GM06990 (cell line): ENCODE data around the gene PGBD1.
A peak's percentile ranks its signal among the peaks of the same experiment; 100 is the strongest.

Source experiments
- DNase-seq: peaks from one replicate; pipeline ENCODE4 v3.0.0-alpha.2; 2011; ENCODE audit not compliant: insufficient read length; ENCODE audit errors: extremely low read depth
- H3K27me3 ChIP-seq: replicated peaks from 2 replicates; pipeline ENCODE4 v1.6.0; 2011; ENCODE audit warnings: low read length; ENCODE audit not compliant: control insufficient read depth, insufficient read depth
- H3K36me3 ChIP-seq: 2 replicates; pipeline ENCODE4 v1.5.1; 2011; ENCODE audit warnings: low read length; ENCODE audit not compliant: control insufficient read depth, insufficient read depth
- H3K4me3 ChIP-seq: replicated peaks from 2 replicates; pipeline ENCODE4 v1.5.1; 2011; ENCODE audit warnings: low read depth, mild to moderate bottlenecking, control low read depth, low read length
- TF ChIP-seq, protein P1 (sequence below): IDR thresholded peaks from 2 replicates; pipeline ENCODE4 v1.5.1; 2011; ENCODE audit warnings: low read length, control low read depth, mild to moderate bottlenecking, inconsistent platforms; ENCODE audit not compliant: insufficient read depth, poor library complexity, severe bottlenecking

PGBD1 gene

GRCh38 chr6:28340310-28341095 lies 59.1 kb downstream of the PGBD1 start:
- Histone ChIP-seq H3K27me3 (no peaks in the 10 kb centered on the region), H3K4me3 (no peak overlapping the region), H3K36me3 (no peaks in the 10 kb centered on the region)
- DNase-seq = no peak
- TF ChIP-seq, protein P1, sequence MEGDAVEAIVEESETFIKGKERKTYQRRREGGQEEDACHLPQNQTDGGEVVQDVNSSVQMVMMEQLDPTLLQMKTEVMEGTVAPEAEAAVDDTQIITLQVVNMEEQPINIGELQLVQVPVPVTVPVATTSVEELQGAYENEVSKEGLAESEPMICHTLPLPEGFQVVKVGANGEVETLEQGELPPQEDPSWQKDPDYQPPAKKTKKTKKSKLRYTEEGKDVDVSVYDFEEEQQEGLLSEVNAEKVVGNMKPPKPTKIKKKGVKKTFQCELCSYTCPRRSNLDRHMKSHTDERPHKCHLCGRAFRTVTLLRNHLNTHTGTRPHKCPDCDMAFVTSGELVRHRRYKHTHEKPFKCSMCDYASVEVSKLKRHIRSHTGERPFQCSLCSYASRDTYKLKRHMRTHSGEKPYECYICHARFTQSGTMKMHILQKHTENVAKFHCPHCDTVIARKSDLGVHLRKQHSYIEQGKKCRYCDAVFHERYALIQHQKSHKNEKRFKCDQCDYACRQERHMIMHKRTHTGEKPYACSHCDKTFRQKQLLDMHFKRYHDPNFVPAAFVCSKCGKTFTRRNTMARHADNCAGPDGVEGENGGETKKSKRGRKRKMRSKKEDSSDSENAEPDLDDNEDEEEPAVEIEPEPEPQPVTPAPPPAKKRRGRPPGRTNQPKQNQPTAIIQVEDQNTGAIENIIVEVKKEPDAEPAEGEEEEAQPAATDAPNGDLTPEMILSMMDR = no peak

DNA sequence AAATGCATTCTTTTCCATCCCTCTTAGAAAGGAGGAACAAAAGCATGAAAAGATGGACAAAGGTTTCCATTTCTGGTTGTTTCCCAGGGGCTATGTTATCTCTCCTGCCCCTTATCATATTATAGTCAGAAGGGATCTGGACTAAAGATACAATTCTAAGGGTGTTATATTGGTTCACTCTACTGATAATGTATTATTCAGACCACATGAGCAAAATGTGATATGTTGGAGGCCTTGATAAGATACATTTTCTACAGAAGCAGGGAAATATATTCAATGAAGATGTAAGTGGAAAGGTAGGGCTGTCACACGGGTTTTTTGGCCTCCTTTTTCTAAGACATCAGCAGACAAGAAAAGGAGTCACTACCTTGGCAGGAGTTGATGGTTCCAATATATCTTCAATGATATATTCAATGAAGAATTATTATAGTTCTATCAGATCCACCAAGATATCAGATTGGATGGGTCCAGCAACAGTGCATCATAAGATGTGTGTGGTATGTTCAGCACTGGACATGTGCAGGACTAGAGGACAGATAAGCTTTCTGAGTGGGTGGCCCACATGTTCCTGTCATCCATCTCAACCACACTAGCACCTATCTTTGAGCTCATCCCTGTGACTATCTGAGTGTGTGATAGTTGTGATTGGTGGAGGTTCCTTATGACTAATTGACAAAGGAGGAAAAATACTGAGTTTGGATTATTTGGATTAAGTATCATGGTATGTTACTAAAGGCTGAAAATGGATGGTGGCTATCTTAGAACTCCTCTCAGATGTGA lies 62.7 kb downstream of the PGBD1 start:
- no peak for DNase-seq
- Histone ChIP-seq H3K36me3 (no peaks in the 10 kb centered on the region), H3K27me3 (no peaks in the 10 kb centered on the region), H3K4me3 (no peak overlapping the region)
- TF ChIP-seq, protein P1 = no peak

- DNase-seq = no peak
- H3K4me3 ChIP-seq = no peak overlapping the region
- TF ChIP-seq, protein P1 = no peak
- H3K27me3 ChIP-seq = no peaks in the 10 kb centered on the region
- no peaks in the 10 kb centered on the region for H3K36me3 ChIP-seq
Observed at GRCh38 chr6:28345201-28345600, 63.8 kb downstream of the PGBD1 start.

DNA sequence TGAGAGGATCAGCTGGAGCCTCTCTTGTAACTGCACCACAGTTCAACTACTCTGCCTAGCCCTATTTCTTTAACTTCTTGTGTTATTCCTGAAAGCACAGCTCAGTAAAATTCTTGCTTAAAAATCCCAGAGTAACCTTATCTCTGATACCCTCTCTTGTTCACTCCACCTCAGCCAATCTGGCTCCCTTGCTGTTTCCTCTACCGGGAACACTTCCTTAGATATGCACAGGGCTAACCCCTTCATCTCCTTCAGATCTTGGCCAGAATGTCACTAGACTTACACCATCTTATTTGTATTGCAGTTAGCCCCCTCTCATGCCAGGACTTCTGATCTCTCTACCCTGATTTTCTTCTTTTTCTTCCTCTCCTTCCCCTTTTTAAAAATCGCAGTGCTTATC lies 65.7 kb downstream of the PGBD1 start:
- H3K4me3 ChIP-seq = no peak overlapping the region
- TF ChIP-seq, protein P1 = no peak
- no peak for DNase-seq
- no peaks in the 10 kb centered on the region for H3K36me3 ChIP-seq
- H3K27me3 ChIP-seq = no peaks in the 10 kb centered on the region

- TF ChIP-seq, protein P1 = no peak
- H3K36me3 ChIP-seq = no peaks in the 10 kb centered on the region
- no peaks in the 10 kb centered on the region for H3K27me3 ChIP-seq
- DNase-seq = no peak
- H3K4me3 ChIP-seq = peak overlapping the region; percentile 70
Observed at GRCh38 chr6:28349344-28349891, 68.0 kb downstream of the PGBD1 start.
